ENCODE measurements around the gene STOX2. TPM values are rescaled to one million over a fixed set of nuclear protein-coding genes. Genes with fewer than 3 reads are reported as not detected.
"Not testable (repeated sequence)": the region's sequence is repeated elsewhere in the genome, so short reads cannot be mapped to it uniquely, and the experiment has no call there.

The STOX2 gene
- total RNA-seq, 2 donors from 2014 or later = not detected

DNA sequence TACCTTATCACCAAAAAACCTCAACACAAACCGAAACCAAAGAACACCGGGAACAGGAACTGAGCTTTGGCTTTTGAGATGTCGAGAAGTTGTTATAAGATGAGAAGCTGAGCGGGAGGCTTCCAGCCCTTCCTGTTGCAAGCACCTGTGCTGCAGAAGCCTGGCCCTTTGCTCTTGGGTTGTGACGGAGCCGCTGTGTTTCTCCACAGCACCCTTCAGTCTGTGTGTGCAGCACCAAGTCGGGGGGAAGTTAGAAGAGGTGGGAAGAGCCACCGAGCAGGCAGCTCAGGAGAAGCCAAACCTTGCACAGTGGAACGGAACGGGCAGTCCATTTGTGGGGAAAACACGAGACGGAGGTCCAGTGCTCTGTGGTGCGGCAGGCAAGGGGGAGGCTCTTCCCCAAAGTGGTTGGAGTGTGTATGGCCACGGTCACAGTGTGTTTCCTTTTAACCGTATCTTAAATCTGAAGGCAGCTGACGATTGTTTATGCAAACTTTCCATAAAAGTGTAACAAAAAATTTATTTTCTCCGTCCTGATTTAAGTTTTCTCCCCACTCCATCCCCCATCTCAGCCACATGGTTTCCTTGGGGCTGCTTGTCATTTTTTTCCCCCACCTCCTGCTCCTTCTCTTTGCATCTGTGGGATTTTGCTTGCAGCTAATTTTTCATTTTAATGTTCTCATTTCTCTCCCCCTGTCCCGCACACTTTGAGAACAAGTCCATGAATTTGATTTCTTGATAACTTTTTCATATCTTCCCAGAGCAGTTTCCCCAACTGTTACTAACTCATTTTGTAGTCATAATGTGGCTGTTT, 123.7 kb downstream of the STOX2 start:
- H3K9me3 Mint-ChIP-seq = no peaks in the 10 kb centered on the region
- peak overlapping the region; percentile 35 for H3K27ac Mint-ChIP-seq
- H3K4me1 Mint-ChIP-seq = peaks cover 15% of the 10 kb centered on the region
- ATAC-seq (replicated peaks) = peak; percentile 62
- H3K27me3 Mint-ChIP-seq = peaks cover 8% of the 10 kb centered on the region
- no peaks in the 10 kb centered on the region for H3K36me3 Mint-ChIP-seq (ENCODE audit: low read depth)
- H3K4me3 Mint-ChIP-seq = peak overlapping the region; percentile 78

DNA sequence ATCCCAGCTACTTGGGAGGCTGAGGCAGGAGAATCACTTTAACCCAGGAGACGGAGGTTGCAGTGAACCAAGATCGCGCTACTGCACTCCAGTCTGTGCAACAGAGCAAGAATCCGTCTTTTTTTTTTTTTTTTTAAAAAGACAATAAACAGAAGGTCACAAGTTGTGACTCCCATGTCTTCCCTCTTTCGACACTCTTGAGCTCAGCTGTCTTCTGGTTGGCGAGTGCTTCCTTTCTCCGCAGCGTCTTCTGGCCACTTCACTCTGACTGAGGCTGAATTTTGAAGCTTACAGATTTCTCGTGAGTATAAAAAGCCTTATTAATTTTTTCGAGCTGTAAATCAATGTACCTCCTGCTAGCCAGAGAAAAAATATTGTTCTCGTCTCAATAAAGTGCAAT, 124.9 kb downstream of the STOX2 start:
- Mint-ChIP-seq H3K9me3 (no peaks in the 10 kb centered on the region), H3K27ac (no peak overlapping the region), H3K36me3 (ENCODE audit: low read depth) (no peaks in the 10 kb centered on the region), H3K4me3 (no peak overlapping the region), H3K27me3 (peaks cover 11% of the 10 kb centered on the region), H3K4me1 (peaks cover 15% of the 10 kb centered on the region)
- ATAC-seq (replicated peaks) = no peak

DNA sequence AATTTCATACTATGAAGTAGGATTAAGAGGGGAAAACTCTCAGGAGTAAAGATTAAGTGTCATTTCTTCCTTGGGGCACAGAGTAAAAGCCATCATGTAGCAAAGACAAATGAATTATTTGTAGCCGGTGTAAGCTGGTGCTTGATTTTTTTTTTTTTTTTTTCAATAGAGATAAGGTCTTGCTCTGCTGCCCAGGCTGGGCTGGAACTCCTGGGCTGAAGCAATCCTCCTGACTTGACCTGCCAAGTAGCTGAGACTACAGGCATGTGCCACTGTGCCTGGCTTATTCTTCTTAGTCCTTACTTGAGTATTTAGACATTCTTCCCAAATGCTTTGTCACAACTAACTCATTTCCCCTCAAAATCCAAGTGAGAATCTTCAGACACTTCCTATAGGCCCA, 125.7 kb downstream of the STOX2 start:
- no peak overlapping the region for H3K27ac Mint-ChIP-seq
- no peak for ATAC-seq (replicated peaks)
- peaks cover 15% of the 10 kb centered on the region for H3K4me1 Mint-ChIP-seq
- H3K4me3 Mint-ChIP-seq = no peak overlapping the region
- no peaks in the 10 kb centered on the region for H3K36me3 Mint-ChIP-seq (ENCODE audit: low read depth)
- peaks cover 19% of the 10 kb centered on the region for H3K27me3 Mint-ChIP-seq
- no peaks in the 10 kb centered on the region for H3K9me3 Mint-ChIP-seq

DNA sequence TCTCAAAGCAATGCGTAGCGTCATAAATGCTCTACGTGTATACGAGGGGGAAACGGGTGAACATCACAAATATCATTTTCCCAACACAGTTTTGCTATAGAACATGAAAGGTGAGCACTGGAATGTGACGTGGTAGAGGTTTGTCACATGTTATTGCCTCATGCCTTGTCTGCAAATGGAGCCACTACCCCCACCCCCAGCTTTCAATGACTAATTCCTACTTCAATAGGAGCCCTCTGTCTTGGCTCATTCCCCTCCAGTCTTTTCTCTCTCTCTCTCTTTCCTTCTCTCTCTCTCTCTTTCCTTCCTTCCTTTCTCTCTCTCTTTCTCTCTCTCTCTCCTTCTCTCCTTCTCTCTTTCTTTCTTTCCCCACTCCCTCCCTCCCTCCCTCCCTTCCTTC, 127.0 kb downstream of the STOX2 start:
- no peak overlapping the region for H3K4me3 Mint-ChIP-seq
- no peak for ATAC-seq (replicated peaks)
- H3K4me1 Mint-ChIP-seq = peaks cover 15% of the 10 kb centered on the region
- H3K9me3 Mint-ChIP-seq = no peaks in the 10 kb centered on the region
- H3K27me3 Mint-ChIP-seq = peaks cover 22% of the 10 kb centered on the region
- H3K36me3 Mint-ChIP-seq (ENCODE audit: low read depth) = no peaks in the 10 kb centered on the region
- no peak overlapping the region for H3K27ac Mint-ChIP-seq

DNA sequence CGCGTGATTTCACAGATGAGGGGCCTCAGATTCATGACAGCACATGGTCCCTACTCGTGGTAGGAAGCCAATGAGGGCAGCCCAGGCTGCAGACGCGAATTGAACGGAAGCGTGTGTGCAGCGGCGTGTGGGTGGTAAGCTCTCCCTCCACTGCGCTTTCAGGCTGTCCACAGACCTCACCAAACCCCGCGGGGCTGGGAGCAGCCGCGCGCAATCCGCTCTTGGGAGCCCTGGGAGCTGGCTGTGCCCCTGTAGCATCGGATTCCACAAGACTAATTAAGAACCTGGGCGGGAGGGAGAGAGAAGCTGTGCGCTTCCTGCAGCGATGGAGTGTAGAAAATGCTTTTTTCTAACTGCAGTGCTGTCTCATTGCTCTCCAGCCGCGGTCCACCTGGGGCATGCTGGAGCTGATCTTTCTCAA, 134.9 kb downstream of the STOX2 start:
- no peaks in the 10 kb centered on the region for H3K9me3 Mint-ChIP-seq
- H3K4me1 Mint-ChIP-seq = no peaks in the 10 kb centered on the region
- H3K27ac Mint-ChIP-seq = no peak overlapping the region
- no peak overlapping the region for H3K4me3 Mint-ChIP-seq
- H3K36me3 Mint-ChIP-seq (ENCODE audit: low read depth) = no peaks in the 10 kb centered on the region
- ATAC-seq (replicated peaks) = peak; percentile 44
- H3K27me3 Mint-ChIP-seq = peaks cover 50% of the 10 kb centered on the region

DNA sequence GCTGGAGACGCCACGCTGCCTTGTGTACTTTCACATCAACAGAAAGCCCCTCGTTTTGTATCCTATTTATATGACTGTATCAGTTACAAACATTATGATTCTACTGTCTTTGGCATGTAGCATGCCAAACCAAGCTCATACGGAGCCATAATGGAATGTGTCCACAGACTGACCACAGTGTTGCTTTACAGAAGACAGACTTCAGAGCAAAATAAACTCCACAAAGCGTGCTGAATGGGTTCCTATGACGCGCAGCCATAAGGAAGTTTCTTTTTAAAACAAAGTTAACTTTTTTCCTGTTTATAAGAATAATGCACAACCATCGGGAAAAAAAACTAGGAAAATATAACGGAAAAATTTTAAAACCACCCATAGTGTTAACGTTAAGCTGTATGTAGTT, 136.0 kb downstream of the STOX2 start:
- no peak for ATAC-seq (replicated peaks)
- no peaks in the 10 kb centered on the region for H3K36me3 Mint-ChIP-seq (ENCODE audit: low read depth)
- H3K4me3 Mint-ChIP-seq = no peak overlapping the region
- H3K27ac Mint-ChIP-seq = no peak overlapping the region
- H3K27me3 Mint-ChIP-seq = peaks cover 43% of the 10 kb centered on the region
- no peaks in the 10 kb centered on the region for H3K9me3 Mint-ChIP-seq
- H3K4me1 Mint-ChIP-seq = no peaks in the 10 kb centered on the region

DNA sequence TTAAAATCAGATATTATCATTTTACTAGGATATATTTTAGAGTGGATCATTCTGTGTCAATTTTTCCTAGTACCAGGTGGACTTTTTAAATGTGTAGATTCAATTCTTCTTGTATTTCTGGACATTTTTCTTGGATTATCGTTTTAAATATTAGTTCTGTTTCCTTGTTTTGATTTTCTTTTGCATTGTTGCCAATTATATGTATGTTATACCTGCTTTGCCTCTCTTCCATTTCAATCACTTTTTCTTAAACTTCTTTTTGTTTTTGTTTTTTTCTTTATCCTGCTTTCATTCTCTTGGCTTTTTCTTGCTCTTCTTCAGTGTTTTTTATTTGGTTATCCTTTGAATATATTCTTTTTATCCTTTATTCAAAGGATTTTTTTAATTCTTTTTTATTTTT, 141.0 kb downstream of the STOX2 start:
- H3K27ac Mint-ChIP-seq = no peak overlapping the region
- ATAC-seq (replicated peaks) = no peak
- no peak overlapping the region for H3K4me3 Mint-ChIP-seq
- peaks cover 24% of the 10 kb centered on the region for H3K27me3 Mint-ChIP-seq
- peaks cover 7% of the 10 kb centered on the region for H3K9me3 Mint-ChIP-seq
- no peaks in the 10 kb centered on the region for H3K36me3 Mint-ChIP-seq (ENCODE audit: low read depth)
- H3K4me1 Mint-ChIP-seq = no peaks in the 10 kb centered on the region

DNA sequence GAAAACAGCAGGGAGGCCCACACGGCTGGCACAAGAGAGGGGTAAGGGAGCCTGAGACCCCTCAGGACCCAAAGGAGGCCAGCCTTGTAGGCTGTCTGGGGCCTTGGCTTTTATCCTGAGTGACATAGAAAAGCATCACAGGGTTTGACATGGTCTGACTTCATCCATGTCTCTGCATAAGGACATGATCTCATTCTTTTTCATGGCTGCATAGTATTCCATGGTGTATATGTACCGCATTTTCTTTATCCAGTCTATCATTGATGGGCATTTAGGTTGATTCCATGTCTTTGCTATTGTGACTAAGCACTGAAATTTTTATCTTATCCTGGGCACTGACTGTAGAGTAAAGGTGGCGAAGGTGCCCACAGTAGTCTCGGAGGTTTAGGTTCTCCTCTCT, 146.2 kb downstream of the STOX2 start:
- ATAC-seq (replicated peaks); H3K9me3 Mint-ChIP-seq; H3K36me3 Mint-ChIP-seq (ENCODE audit: low read depth); H3K4me3 Mint-ChIP-seq; H3K27ac Mint-ChIP-seq; H3K4me1 Mint-ChIP-seq: not testable (repeated sequence)
- peaks cover 35% of the 10 kb centered on the region for H3K27me3 Mint-ChIP-seq

DNA sequence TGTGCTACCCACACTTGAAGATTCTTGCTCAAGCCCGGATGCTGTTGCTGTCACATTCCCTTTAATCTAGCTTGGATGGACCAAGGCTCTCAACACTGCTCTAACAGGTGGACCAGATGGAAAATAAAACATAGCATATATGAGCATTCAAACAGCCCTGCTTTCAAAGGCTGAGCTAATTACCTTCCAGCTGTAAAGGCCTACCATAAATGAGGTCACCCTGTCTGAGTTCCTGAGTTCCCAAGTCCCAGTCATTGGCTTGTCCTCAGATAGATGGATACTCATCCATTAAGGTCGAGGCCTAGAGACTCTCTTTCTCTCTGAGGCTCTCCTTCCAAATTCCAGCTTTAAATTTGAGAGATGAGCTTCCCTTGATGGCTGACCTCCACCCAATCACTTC, 147.5 kb downstream of the STOX2 start:
- no peaks in the 10 kb centered on the region for H3K4me1 Mint-ChIP-seq

DNA sequence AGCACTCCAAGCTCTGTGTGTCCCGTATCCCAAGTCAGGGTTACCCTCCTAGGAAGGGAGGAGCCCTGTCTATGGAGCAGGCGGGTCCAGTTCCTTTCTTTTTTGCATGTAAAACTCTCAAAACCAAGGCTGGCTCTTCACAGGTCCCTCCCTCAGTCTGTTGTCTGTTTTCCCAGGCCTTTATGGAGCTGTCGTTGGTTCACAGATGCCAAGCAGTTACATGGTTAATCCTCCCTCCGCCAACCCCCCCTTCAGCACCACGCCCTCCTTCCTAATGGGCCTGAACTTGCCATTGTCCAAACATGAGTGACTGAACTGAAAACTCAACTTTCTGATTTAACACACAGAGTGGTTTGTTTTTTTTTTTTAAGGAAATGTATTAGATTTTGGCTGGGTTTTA, 148.3 kb downstream of the STOX2 start:
- H3K4me3 Mint-ChIP-seq = no peak overlapping the region
- H3K27me3 Mint-ChIP-seq = peaks cover 27% of the 10 kb centered on the region
- no peaks in the 10 kb centered on the region for H3K36me3 Mint-ChIP-seq (ENCODE audit: low read depth)
- H3K9me3 Mint-ChIP-seq = no peaks in the 10 kb centered on the region
- H3K4me1 Mint-ChIP-seq = no peaks in the 10 kb centered on the region
- no peak for ATAC-seq (replicated peaks)
- no peak overlapping the region for H3K27ac Mint-ChIP-seq

More for the DNA sequence above, 147.5 kb downstream of the STOX2 start:
- Mint-ChIP-seq H3K27me3 (peaks cover 27% of the 10 kb centered on the region), H3K9me3 (no peaks in the 10 kb centered on the region), H3K36me3 (ENCODE audit: low read depth) (no peaks in the 10 kb centered on the region), H3K27ac (no peak overlapping the region), H3K4me3 (no peak overlapping the region)
- no peak for ATAC-seq (replicated peaks)

DNA sequence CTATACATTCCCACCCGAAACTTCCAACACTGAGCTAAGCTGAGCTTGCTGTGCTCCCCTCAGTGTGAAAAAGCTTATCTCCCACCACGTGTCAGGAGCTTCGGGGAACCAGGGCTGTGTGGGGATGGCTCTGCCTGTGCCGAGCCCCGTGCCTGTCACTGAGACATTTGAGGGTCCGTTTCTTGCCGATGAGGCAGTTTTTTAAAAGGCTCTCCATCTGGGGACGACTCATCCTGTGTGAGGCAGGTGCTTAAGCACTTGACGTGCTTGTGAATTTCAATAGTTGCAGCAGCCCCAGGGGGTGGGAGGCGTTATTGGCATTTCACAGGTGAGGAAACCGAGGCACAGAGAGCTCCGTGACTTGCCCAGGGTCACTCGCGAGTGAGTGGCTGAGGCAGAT, 151.8 kb downstream of the STOX2 start:
- no peaks in the 10 kb centered on the region for H3K4me1 Mint-ChIP-seq
- H3K4me3 Mint-ChIP-seq = no peak overlapping the region
- no peak for ATAC-seq (replicated peaks)
- no peak overlapping the region for H3K27ac Mint-ChIP-seq
- H3K27me3 Mint-ChIP-seq = peaks cover 21% of the 10 kb centered on the region
- H3K9me3 Mint-ChIP-seq = no peaks in the 10 kb centered on the region
- H3K36me3 Mint-ChIP-seq (ENCODE audit: low read depth) = no peaks in the 10 kb centered on the region

DNA sequence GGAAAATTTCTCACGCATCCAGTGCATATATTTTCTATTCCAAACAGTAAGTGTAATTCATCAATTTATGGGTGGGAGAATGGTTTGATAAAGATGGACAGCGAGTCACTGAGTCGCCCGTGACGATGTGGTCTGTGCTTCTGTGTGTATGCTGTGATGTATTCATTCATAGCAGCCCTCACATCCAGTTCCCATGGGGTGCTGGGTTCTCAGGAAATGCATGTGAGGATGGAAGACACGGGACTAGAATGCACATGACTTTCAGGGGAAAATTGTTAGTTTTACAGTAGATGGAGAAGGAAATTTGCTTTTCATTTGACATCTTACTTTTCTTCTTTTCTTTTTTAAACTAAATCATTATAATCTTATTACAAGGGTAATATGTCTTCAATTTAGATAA, 152.9 kb downstream of the STOX2 start:
- Mint-ChIP-seq H3K4me1 (no peaks in the 10 kb centered on the region), H3K4me3 (no peak overlapping the region), H3K27ac (no peak overlapping the region), H3K9me3 (no peaks in the 10 kb centered on the region), H3K36me3 (ENCODE audit: low read depth) (no peaks in the 10 kb centered on the region), H3K27me3 (peaks cover 15% of the 10 kb centered on the region)
- ATAC-seq (replicated peaks) = no peak

DNA sequence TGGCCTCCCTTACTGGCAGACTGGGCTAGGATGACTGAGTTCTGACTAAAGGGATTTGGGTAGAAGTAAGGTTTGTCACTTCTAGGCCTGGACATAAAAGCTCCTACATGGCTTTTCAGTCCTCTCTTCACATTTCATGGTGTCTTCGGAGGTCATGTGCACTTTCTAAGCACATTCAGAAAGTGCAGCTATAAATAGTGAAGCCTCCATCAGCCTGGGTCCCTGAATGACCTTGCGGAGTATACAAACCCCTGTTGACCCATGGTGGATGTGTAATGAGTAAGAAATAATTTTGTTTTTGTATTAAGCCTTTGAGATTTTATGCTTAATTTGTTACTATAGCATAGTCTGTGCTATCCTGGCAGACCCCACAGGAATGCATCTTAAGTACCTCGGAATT, 154.0 kb downstream of the STOX2 start:
- no peaks in the 10 kb centered on the region for H3K9me3 Mint-ChIP-seq
- no peak overlapping the region for H3K27ac Mint-ChIP-seq
- H3K27me3 Mint-ChIP-seq = peaks cover 13% of the 10 kb centered on the region
- no peak overlapping the region for H3K4me3 Mint-ChIP-seq
- no peaks in the 10 kb centered on the region for H3K4me1 Mint-ChIP-seq
- no peaks in the 10 kb centered on the region for H3K36me3 Mint-ChIP-seq (ENCODE audit: low read depth)
- ATAC-seq (replicated peaks) = no peak

DNA sequence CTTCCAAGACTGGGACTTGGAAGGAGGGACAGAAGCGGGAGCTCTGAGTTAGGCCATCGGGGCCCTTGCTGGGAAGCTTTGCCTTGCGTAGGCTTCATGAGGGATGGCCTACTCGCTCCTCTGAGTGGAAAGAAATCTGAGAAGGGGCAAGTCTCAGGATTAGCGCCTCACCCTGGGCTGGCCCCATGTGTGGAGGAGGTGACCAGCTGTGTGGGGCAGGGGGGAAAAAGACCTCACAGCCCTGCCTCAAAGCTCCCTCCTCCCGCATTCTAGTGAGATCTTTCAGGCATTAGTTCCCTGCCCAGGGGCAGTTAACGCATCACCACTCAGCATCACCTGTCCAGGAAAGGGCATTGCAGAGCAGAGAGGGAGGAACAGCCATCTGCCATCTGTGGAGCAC, 156.5 kb downstream of the STOX2 start:
- H3K4me3 Mint-ChIP-seq = no peak overlapping the region
- H3K9me3 Mint-ChIP-seq = no peaks in the 10 kb centered on the region
- no peaks in the 10 kb centered on the region for H3K4me1 Mint-ChIP-seq
- no peak for ATAC-seq (replicated peaks)
- no peaks in the 10 kb centered on the region for H3K36me3 Mint-ChIP-seq (ENCODE audit: low read depth)
- H3K27ac Mint-ChIP-seq = no peak overlapping the region
- peaks cover 15% of the 10 kb centered on the region for H3K27me3 Mint-ChIP-seq

DNA sequence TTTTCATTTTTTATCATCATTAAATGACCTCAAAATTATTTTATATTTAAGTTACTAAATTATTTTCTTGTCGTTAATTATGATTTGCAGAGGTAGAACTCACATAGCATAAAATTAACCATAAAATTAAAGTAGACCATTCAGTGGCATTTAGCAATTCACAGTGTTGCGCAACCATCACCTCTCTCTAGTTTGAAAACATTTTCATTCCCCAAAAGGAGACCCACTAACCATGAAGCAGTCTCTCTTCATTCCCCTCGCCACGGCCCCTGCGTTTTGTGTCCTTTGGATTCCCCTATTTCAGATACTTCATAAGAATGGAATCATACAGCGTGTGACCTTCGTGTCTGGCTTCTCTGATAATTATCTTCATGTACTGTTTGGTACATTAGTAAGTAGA, 157.7 kb downstream of the STOX2 start:
- ATAC-seq (replicated peaks) = no peak
- Mint-ChIP-seq H3K4me1 (no peaks in the 10 kb centered on the region), H3K9me3 (no peaks in the 10 kb centered on the region), H3K27ac (no peak overlapping the region), H3K36me3 (ENCODE audit: low read depth) (no peaks in the 10 kb centered on the region), H3K4me3 (no peak overlapping the region), H3K27me3 (peaks cover 20% of the 10 kb centered on the region)

DNA sequence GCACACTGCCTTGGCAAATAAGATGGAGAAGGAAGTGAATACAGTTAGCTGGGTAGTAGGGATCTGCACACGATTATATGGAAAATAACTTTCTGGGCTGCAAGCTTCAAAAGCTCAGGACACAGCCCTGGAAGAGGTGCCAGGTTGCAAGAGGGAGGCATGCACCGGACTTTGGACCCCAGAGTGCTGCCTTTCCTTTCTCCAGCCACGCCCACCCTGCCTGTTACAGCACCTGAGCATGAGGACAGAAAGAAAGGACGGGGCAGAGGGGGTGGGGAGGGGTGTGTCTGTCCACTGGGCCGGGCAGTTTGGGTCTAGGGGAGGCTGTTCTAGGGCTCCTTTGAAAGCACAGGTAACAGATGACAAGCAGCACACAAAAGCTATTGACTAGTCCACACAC, 159.8 kb downstream of the STOX2 start:
- Mint-ChIP-seq H3K9me3 (no peaks in the 10 kb centered on the region), H3K27me3 (peaks cover 25% of the 10 kb centered on the region), H3K4me1 (no peaks in the 10 kb centered on the region), H3K27ac (no peak overlapping the region), H3K36me3 (ENCODE audit: low read depth) (no peaks in the 10 kb centered on the region), H3K4me3 (no peak overlapping the region)
- no peak for ATAC-seq (replicated peaks)
